GM18517 (cell line): ENCODE data around the gene TCF4.

Experiments
- ATAC-seq: cut with Tn5 transposase; IDR thresholded peaks from one replicate; pipeline ENCODE4 v1.9.1; 2021; ENCODE audit warnings: mild to moderate bottlenecking, moderate library complexity; ENCODE audit not compliant: unreplicated experiment

TCF4 gene

GRCh38 chr18:55221622-55222021, 366.4 kb downstream of the TCF4 start:
- ATAC-seq: no peak

GRCh38 chr18:55220523-55220922, 367.5 kb downstream of the TCF4 start:
- peak; percentile 92 for ATAC-seq

- ATAC-seq: no peak
Measured at GRCh38 chr18:55219823-55220222, 368.2 kb downstream of the TCF4 start.

GRCh38 chr18:55219059-55219458, 368.9 kb downstream of the TCF4 start:
- no peak for ATAC-seq

- ATAC-seq: no peak
Measured at GRCh38 chr18:55214969-55215368, 373.0 kb downstream of the TCF4 start.

GRCh38 chr18:55214534-55214933, 373.5 kb downstream of the TCF4 start:
- no peak for ATAC-seq

GRCh38 chr18:55213586-55213985, 374.4 kb downstream of the TCF4 start:
- no peak for ATAC-seq

GRCh38 chr18:55206927-55207326, 381.1 kb downstream of the TCF4 start:
- no peak for ATAC-seq

GRCh38 chr18:55202232-55202917, 385.6 kb downstream of the TCF4 start:
- no peak for ATAC-seq

GRCh38 chr18:55199291-55199963, 388.6 kb downstream of the TCF4 start:
- no peak for ATAC-seq

GRCh38 chr18:55195863-55196262, 392.1 kb downstream of the TCF4 start:
- ATAC-seq: no peak

GRCh38 chr18:55189972-55190371, 398.0 kb downstream of the TCF4 start:
- ATAC-seq: no peak

GRCh38 chr18:55186588-55186987, 401.4 kb downstream of the TCF4 start:
- no peak for ATAC-seq

GRCh38 chr18:55185391-55185790, 402.6 kb downstream of the TCF4 start:
- no peak for ATAC-seq

- ATAC-seq: no peak
Measured at GRCh38 chr18:55179835-55180234, 408.2 kb downstream of the TCF4 start.

GRCh38 chr18:55179425-55179824, 408.6 kb downstream of the TCF4 start:
- ATAC-seq: no peak

- no peak for ATAC-seq
Measured at GRCh38 chr18:55173291-55173690, 414.7 kb downstream of the TCF4 start.
